NCI-H2196 (cell line): ENCODE measurements around the gene CHIA.

Experiments
- DNase-seq: peaks from one replicate; lab custom pipeline; 2025; ENCODE audit not compliant: unreplicated experiment; lab: John Stamatoyannopoulos, UW

CHIA gene

GRCh38 chr1:111361761-111362160 is 71.1 kb downstream of the CHIA start:
- no peak for DNase-seq

- no peak for DNase-seq
Measured at GRCh38 chr1:111364690-111365089, 74.0 kb downstream of the CHIA start.

GRCh38 chr1:111366256-111366655 is 75.6 kb downstream of the CHIA start:
- no peak for DNase-seq

- no peak for DNase-seq
Measured at GRCh38 chr1:111369177-111369576, 78.5 kb downstream of the CHIA start.

GRCh38 chr1:111369645-111370044 is 79.0 kb downstream of the CHIA start:
- no peak for DNase-seq
